ENCODE data around the gene UBTFL1. TPM values are rescaled to one million over a fixed set of nuclear protein-coding genes. Genes with fewer than 3 reads are reported as not detected.
A peak's percentile ranks its signal among the peaks of the same experiment; 100 is the strongest.

The UBTFL1 gene
- total RNA-seq, 1 donor from 2014 or later, result not detected

GRCh38 chr11:90135016-90135415 is 49.3 kb downstream of the UBTFL1 start:
- Histone ChIP-seq H3K27ac (no peak overlapping the region), H3K9me3 (no peaks in the 10 kb centered on the region), H3K27me3 (peaks cover 16% of the 10 kb centered on the region), H3K4me1 (no peaks in the 10 kb centered on the region), H3K36me3 (no peaks in the 10 kb centered on the region), H3K4me3 (peak overlapping the region; percentile 48)
- no peak for TF ChIP-seq CTCF (IDR thresholded peaks at IDR 0.05)
- no peak for ATAC-seq
- intact Hi-C loops (cut with DNase I), result no loop called here
- no peak for DNase-seq

Other genes starting within 250 kb of the UBTFL1 start
- gene TRIM64B, start 207.5 kb upstream of the UBTFL1 start, total RNA-seq, result not detected
- gene TRIM49D1, start 163.7 kb upstream of the UBTFL1 start, total RNA-seq, result not detected
- not detected for gene TRIM49D2, start 161.9 kb upstream of the UBTFL1 start, total RNA-seq
- not detected for gene TRIM64, start 119.9 kb upstream of the UBTFL1 start, total RNA-seq
- not detected for gene TRIM49C, start 54.8 kb upstream of the UBTFL1 start, total RNA-seq
- 2.6 TPM for gene NAALAD2, start 48.7 kb downstream of the UBTFL1 start, total RNA-seq
- 30.7 TPM for gene CHORDC1, start 137.1 kb downstream of the UBTFL1 start, total RNA-seq

Data from upper lobe of right lung (tissue), 1 donor.